B cell (primary cell): ENCODE data around the gene ITFG1.
"Not testable (repeated sequence)": the region's sequence is repeated elsewhere in the genome, so short reads cannot be mapped to it uniquely, and the experiment has no call there.

Experiments
- EZH2 ChIP-seq: IDR thresholded peaks from 2 replicates; pipeline ENCODE4 v1.6.1; 2012; ENCODE audit warnings: borderline replicate concordance, low read depth, mild to moderate bottlenecking, moderate library complexity, low read length; ENCODE audit not compliant: insufficient read depth, poor library complexity, severe bottlenecking
- TF ChIP-seq, protein P1 (sequence below): fragments of 200-600 bp; IDR thresholded peaks from one replicate; pipeline ENCODE4 v1.8.0; 2022; ENCODE audit warnings: antibody characterized with exemption, mild to moderate bottlenecking

DNA sequence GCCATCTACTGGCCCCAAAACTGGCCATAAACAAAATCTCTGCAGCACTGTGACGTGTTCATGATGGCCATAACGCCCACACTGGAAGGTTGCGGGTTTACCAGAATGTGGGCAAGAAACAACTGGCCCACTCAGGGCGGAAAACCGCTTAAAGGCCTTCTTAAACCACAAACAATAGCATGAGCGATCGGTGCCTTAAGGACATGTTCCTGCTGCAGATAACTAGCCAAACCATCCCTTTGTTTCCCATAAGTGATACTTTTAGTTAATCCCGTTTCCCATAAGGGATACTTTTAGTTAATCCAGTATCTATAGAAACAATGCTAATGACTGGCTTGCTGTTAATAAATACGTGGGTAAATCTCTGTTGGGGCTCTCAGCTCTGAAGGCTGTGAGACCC, 308.4 kb downstream of the ITFG1 start:
- TF ChIP-seq, protein P1, sequence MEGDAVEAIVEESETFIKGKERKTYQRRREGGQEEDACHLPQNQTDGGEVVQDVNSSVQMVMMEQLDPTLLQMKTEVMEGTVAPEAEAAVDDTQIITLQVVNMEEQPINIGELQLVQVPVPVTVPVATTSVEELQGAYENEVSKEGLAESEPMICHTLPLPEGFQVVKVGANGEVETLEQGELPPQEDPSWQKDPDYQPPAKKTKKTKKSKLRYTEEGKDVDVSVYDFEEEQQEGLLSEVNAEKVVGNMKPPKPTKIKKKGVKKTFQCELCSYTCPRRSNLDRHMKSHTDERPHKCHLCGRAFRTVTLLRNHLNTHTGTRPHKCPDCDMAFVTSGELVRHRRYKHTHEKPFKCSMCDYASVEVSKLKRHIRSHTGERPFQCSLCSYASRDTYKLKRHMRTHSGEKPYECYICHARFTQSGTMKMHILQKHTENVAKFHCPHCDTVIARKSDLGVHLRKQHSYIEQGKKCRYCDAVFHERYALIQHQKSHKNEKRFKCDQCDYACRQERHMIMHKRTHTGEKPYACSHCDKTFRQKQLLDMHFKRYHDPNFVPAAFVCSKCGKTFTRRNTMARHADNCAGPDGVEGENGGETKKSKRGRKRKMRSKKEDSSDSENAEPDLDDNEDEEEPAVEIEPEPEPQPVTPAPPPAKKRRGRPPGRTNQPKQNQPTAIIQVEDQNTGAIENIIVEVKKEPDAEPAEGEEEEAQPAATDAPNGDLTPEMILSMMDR: not testable (repeated sequence)
- TF ChIP-seq EZH2: not testable (repeated sequence)
